Keratinocyte (primary cell): ENCODE results near the gene OR52I1. TPM values are rescaled to one million over a fixed set of nuclear protein-coding genes. Genes with fewer than 3 reads are reported as not detected.
A peak's percentile ranks its signal among the peaks of the same experiment; 100 is the strongest.

Experiments
- DNase-seq: peaks from one replicate; pipeline ENCODE4 v3.0.0-alpha.2; 2011; ENCODE audit warnings: low read depth, missing footprints, low spot score
- FAIRE-seq: peaks from 2 replicates; lab custom pipeline; 2011; peaks lifted over from hg19 to GRCh38; lab: Jason Lieb, UNC
- H2AFZ ChIP-seq: 2 replicates; pipeline ENCODE4 v1.6.0; 2012; ENCODE audit warnings: low read length, control low read depth, inconsistent platforms; ENCODE audit not compliant: control insufficient read depth
- H3K27ac ChIP-seq: 2 replicates; pipeline ENCODE4 v1.5.1; 2011; ENCODE audit warnings: low read length; ENCODE audit not compliant: control insufficient read depth, insufficient read depth
- H3K27me3 ChIP-seq: 3 replicates; pipeline ENCODE4 v1.6.0; 2011; ENCODE audit warnings: low read length; ENCODE audit not compliant: control insufficient read depth, insufficient read depth; ENCODE audit errors: extremely low read depth
- H3K36me3 ChIP-seq, 2 experiments: 2 replicates in 1 of 2; 3 replicates in 1 of 2; pipeline ENCODE4 v1.5.1; 2011; ENCODE audit warnings: low read length in 2 of 2, mild to moderate bottlenecking in 1 of 2; ENCODE audit not compliant: control insufficient read depth in 2 of 2, insufficient read depth in 2 of 2; ENCODE audit errors: extremely low read depth in 1 of 2
- H3K4me1 ChIP-seq: 3 replicates; pipeline ENCODE4 v1.5.1; 2011; ENCODE audit warnings: low read length; ENCODE audit not compliant: control insufficient read depth, insufficient read depth; ENCODE audit errors: extremely low read depth
- H3K4me2 ChIP-seq: 3 replicates; pipeline ENCODE4 v1.6.0; 2011; ENCODE audit warnings: low read depth, low read length; ENCODE audit not compliant: control insufficient read depth, insufficient read depth; ENCODE audit errors: extremely low read depth
- H3K4me3 ChIP-seq, 3 experiments: fragments of 200-600 bp in 1 of 3; sonication (generic) in 1 of 3; 2 replicates in 2 of 3; 3 replicates in 1 of 3; pipeline ENCODE4 v1.5.1; 2011 to 2016; ENCODE audit warnings: low read length in 3 of 3, mild to moderate bottlenecking in 3 of 3, control low read depth in 2 of 3, inconsistent platforms in 1 of 3, low read depth in 1 of 3, mixed read lengths in 1 of 3, mixed run types in 1 of 3, moderate library complexity in 1 of 3; ENCODE audit not compliant: control insufficient read depth in 2 of 3, insufficient read depth in 2 of 3; ENCODE audit errors: extremely low read depth in 1 of 3
- H3K79me2 ChIP-seq: 2 replicates; pipeline ENCODE4 v1.6.0; 2012; ENCODE audit warnings: low read length; ENCODE audit not compliant: control insufficient read depth, insufficient read depth
- H3K9ac ChIP-seq: 3 replicates; pipeline ENCODE4 v1.6.0; 2011; ENCODE audit warnings: low read length; ENCODE audit not compliant: control insufficient read depth, insufficient read depth; ENCODE audit errors: extremely low read depth
- H3K9me1 ChIP-seq: 3 replicates; pipeline ENCODE4 v1.6.0; 2011; ENCODE audit warnings: low read length; ENCODE audit not compliant: control insufficient read depth, insufficient read depth; ENCODE audit errors: extremely low read depth
- H3K9me3 ChIP-seq: 2 replicates; pipeline ENCODE4 v1.5.1; 2012; ENCODE audit warnings: low read depth, low read length; ENCODE audit not compliant: control insufficient read depth
- H4K20me1 ChIP-seq: 3 replicates; pipeline ENCODE4 v1.6.0; 2011; ENCODE audit warnings: low read length; ENCODE audit not compliant: control insufficient read depth, insufficient read depth; ENCODE audit errors: extremely low read depth
- CTCF ChIP-seq, 3 experiments: IDR thresholded peaks in 1 of 3; conservative IDR thresholded peaks in 1 of 3; optimal IDR thresholded peaks in 1 of 3; 2 replicates in 2 of 3; 3 replicates in 1 of 3; pipeline versions ENCODE3 to v1.5.1; 2011; ENCODE audit warnings: low read length in 3 of 3, mild to moderate bottlenecking in 3 of 3, moderate library complexity in 2 of 3, control low read depth in 1 of 3, inconsistent platforms in 1 of 3; ENCODE audit not compliant: insufficient read depth in 2 of 3; ENCODE audit errors: extremely low read depth in 1 of 3
- EZH2 ChIP-seq: IDR thresholded peaks from one replicate; pipeline ENCODE4 v1.6.1; 2012; ENCODE audit warnings: inconsistent platforms, mild to moderate bottlenecking, low read length, moderate library complexity
- dilution Hi-C: fragments of 300-500 bp; cut with MboI; formaldehyde crosslinking; loops from one replicate; pipeline ENCODE4 v1.7.0; 2020; ENCODE audit warnings: low sequenced_read_pairs; ENCODE audit not compliant: extremely low pct_ligation_motif_present
- polyA plus RNA-seq, 5 experiments: library from polyadenylated mRNA; depleted of rRNA in 3 of 5; stranded (reverse) in 3 of 5; stranded (forward) in 1 of 5; unstranded in 1 of 5; fragments of >200 nt; gene quantifications; 1 replicate in 1 of 5; 2 replicates in 3 of 5; 3 replicates in 1 of 5; pipeline versions ENCODE4 v1.2.1 to v1.2.3, GENCODE V29; 2011 to 2012; ENCODE audit warnings: missing spikeins in 2 of 5, low read depth in 1 of 5, low replicate concordance in 1 of 5

Gene OR52I1
- polyA plus RNA-seq, 1 donor (not counting 4 experiments of a cell fraction or from before 2014, with no cell fraction given): not detected

- Histone ChIP-seq H2AFZ (no peak overlapping the region), H3K9ac (no peak overlapping the region), H3K9me3 (no peaks in the 10 kb centered on the region), H3K4me1 (no peaks in the 10 kb centered on the region), H3K4me2 (no peak overlapping the region), H3K9me1 (no peaks in the 10 kb centered on the region), H3K79me2 (no peaks in the 10 kb centered on the region), H4K20me1 (no peaks in the 10 kb centered on the region), H3K4me3 (no peak overlapping the region), H3K36me3 (no peaks in the 10 kb centered on the region), H3K27me3 (peaks cover 6% of the 10 kb centered on the region), H3K27ac (no peak overlapping the region)
- dilution Hi-C loops: no loop called here
- FAIRE-seq: no peak
- TF ChIP-seq EZH2: no peak
- no peak for TF ChIP-seq CTCF (optimal IDR thresholded peaks at IDR 0.05 in 1 of 3, IDR thresholded peaks at IDR 0.05 in 1 of 3, conservative IDR thresholded peaks at IDR 0.05 in 1 of 3; ENCODE audit: extremely low read depth in 1 of 3, insufficient read depth in 2 of 3, low read length in 3 of 3)
- DNase-seq: no peak
Measured at GRCh38 chr11:4636136-4636535, 42.3 kb downstream of the OR52I1 start.

- no peak within 1 kb of the TSS for H3K27ac ChIP-seq
- no peak within 1 kb of the TSS for H3K9ac ChIP-seq
- DNase-seq (peak; percentile 19), FAIRE-seq (peak; percentile 85)
- H3K4me3 ChIP-seq: no peak within 1 kb of the TSS
- peak; percentile 95 for TF ChIP-seq CTCF (optimal IDR thresholded peaks at IDR 0.05 in 1 of 3, IDR thresholded peaks at IDR 0.05 in 1 of 3, conservative IDR thresholded peaks at IDR 0.05 in 1 of 3; ENCODE audit: extremely low read depth in 1 of 3, insufficient read depth in 2 of 3, low read length in 3 of 3)
- no peak for TF ChIP-seq EZH2
- no peaks in the 10 kb centered on the region for H3K36me3 ChIP-seq
- no peaks in the 10 kb centered on the region for H3K79me2 ChIP-seq
- H3K9me3 ChIP-seq: no peaks in the 10 kb centered on the region
- no peaks in the 10 kb centered on the region for H3K4me1 ChIP-seq
- H2AFZ ChIP-seq: peak within 1 kb of the TSS; percentile 24
- H3K9me1 ChIP-seq: no peaks in the 10 kb centered on the region
- dilution Hi-C loops: no loop called here
- peaks cover 6% of the 10 kb centered on the region for H3K27me3 ChIP-seq
- H4K20me1 ChIP-seq: no peaks in the 10 kb centered on the region
- H3K4me2 ChIP-seq: peak within 1 kb of the TSS; percentile 20
Measured at GRCh38 chr11:4636962-4637661, 43.3 kb downstream of the OR52I1 start, which contains the start of gene OR51D1. OR51D1 (plus strand) TSS chr11:4637477; CDS start chr11:4639791, 2,314 bp downstream.
